Effector memory CD4-positive, alpha-beta T cell (primary cell): ENCODE measurements around the gene IFNAR2.
"Not testable (repeated sequence)": the region's sequence is repeated elsewhere in the genome, so short reads cannot be mapped to it uniquely, and the experiment has no call there.

Experiments used
- DNase-seq, 3 donors: peaks; one replicate each; pipeline ENCODE4 v3.0.0-alpha.2; 2020
- H3K27ac ChIP-seq: 2 replicates; pipeline ENCODE4 v1.7.0; 2013; ENCODE audit warnings: mild to moderate bottlenecking, low read length, moderate library complexity; ENCODE audit not compliant: insufficient read depth, poor library complexity, severe bottlenecking
- H3K27me3 ChIP-seq: replicated peaks from 2 replicates; pipeline ENCODE4 v1.7.0; 2013; ENCODE audit warnings: mild to moderate bottlenecking, low read length; ENCODE audit not compliant: insufficient read depth, control insufficient read depth, poor library complexity, severe bottlenecking
- H3K36me3 ChIP-seq: 2 replicates; pipeline ENCODE4 v1.7.0; 2013; ENCODE audit warnings: mild to moderate bottlenecking, low read length, moderate library complexity; ENCODE audit not compliant: control insufficient read depth, insufficient read depth
- H3K4me1 ChIP-seq: 2 replicates; pipeline ENCODE4 v1.7.0; 2013; ENCODE audit warnings: low read length, mild to moderate bottlenecking; ENCODE audit not compliant: control insufficient read depth, insufficient read depth, poor library complexity, severe bottlenecking
- H3K4me3 ChIP-seq: 2 replicates; pipeline ENCODE4 v1.7.0; 2013; ENCODE audit warnings: low read length, low read depth, mild to moderate bottlenecking; ENCODE audit not compliant: insufficient read depth, poor library complexity, severe bottlenecking
- H3K9me3 ChIP-seq: 2 replicates; pipeline ENCODE4 v1.7.0; 2013; ENCODE audit warnings: mild to moderate bottlenecking, low read length, moderate library complexity; ENCODE audit not compliant: control insufficient read depth

The IFNAR2 gene

DNA sequence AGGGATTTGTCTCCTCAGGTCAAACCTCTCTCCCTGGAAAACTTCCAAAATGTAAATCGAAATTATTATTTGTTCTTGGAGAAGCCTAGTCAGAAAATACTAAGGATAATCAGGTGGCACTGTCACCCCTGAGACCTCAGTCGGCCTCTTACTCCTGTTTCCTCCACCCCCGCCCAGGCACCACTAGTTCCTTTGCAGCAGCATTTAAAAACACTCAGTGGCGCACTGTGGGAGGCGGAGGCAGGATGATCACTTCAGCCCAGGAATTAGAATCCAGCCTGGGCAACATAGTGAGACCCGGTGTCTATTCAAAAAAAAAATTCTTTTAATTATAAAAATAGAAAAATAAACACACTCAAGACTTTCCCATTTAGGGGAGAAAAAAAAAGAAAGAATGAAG lies 18.0 kb upstream of the IFNAR2 start:
- no peak overlapping the region for H3K27ac ChIP-seq
- H3K27me3 ChIP-seq, result no peaks in the 10 kb centered on the region
- H3K9me3 ChIP-seq, result no peaks in the 10 kb centered on the region
- H3K36me3 ChIP-seq, result no peaks in the 10 kb centered on the region
- no peak for DNase-seq
- peaks cover 39% of the 10 kb centered on the region for H3K4me1 ChIP-seq
- H3K4me3 ChIP-seq, result peak overlapping the region; percentile 16

- H3K9me3 ChIP-seq, result no peaks in the 10 kb centered on the region
- no peak for DNase-seq
- peak overlapping the region; percentile 24 for H3K27ac ChIP-seq
- H3K36me3 ChIP-seq, result no peaks in the 10 kb centered on the region
- no peak overlapping the region for H3K4me3 ChIP-seq
- H3K4me1 ChIP-seq, result peaks cover 42% of the 10 kb centered on the region
- H3K27me3 ChIP-seq, result no peaks in the 10 kb centered on the region
Measured at GRCh38 chr21:33212159-33212851, 17.4 kb upstream of the IFNAR2 start.

- H3K27ac ChIP-seq, result no peak overlapping the region
- H3K9me3 ChIP-seq, result no peaks in the 10 kb centered on the region
- H3K4me3 ChIP-seq, result no peak overlapping the region
- H3K36me3 ChIP-seq, result no peaks in the 10 kb centered on the region
- DNase-seq, result no peak
- H3K27me3 ChIP-seq, result no peaks in the 10 kb centered on the region
- peaks cover 42% of the 10 kb centered on the region for H3K4me1 ChIP-seq
Measured at GRCh38 chr21:33214056-33214455, 15.7 kb upstream of the IFNAR2 start.

GRCh38 chr21:33217138-33217520 lies 12.6 kb upstream of the IFNAR2 start:
- peaks cover 31% of the 10 kb centered on the region for H3K4me1 ChIP-seq
- H3K36me3 ChIP-seq, result no peaks in the 10 kb centered on the region
- H3K9me3 ChIP-seq, result no peaks in the 10 kb centered on the region
- DNase-seq, result no peak
- H3K4me3 ChIP-seq, result no peak overlapping the region
- no peaks in the 10 kb centered on the region for H3K27me3 ChIP-seq
- H3K27ac ChIP-seq, result peak overlapping the region; percentile 7

GRCh38 chr21:33219300-33219699 lies 10.4 kb upstream of the IFNAR2 start:
- Histone ChIP-seq H3K27me3 (no peaks in the 10 kb centered on the region), H3K9me3 (no peaks in the 10 kb centered on the region), H3K4me1 (peaks cover 21% of the 10 kb centered on the region), H3K36me3 (no peaks in the 10 kb centered on the region), H3K4me3 (no peak overlapping the region), H3K27ac (no peak overlapping the region)
- DNase-seq, result no peak

GRCh38 chr21:33219954-33220353 lies 9.8 kb upstream of the IFNAR2 start:
- Histone ChIP-seq H3K27ac (no peak overlapping the region), H3K9me3 (no peaks in the 10 kb centered on the region), H3K27me3 (no peaks in the 10 kb centered on the region), H3K36me3 (no peaks in the 10 kb centered on the region), H3K4me1 (peaks cover 21% of the 10 kb centered on the region), H3K4me3 (no peak overlapping the region)
- no peak for DNase-seq

- not testable (repeated sequence) for H3K36me3 ChIP-seq, H3K27me3 ChIP-seq, H3K27ac ChIP-seq, DNase-seq, H3K4me3 ChIP-seq, H3K4me1 ChIP-seq, H3K9me3 ChIP-seq
Measured at GRCh38 chr21:33225376-33225775, 4.4 kb upstream of the IFNAR2 start.

GRCh38 chr21:33228455-33228854 lies 1.3 kb upstream of the IFNAR2 start:
- Histone ChIP-seq H3K9me3 (no peaks in the 10 kb centered on the region), H3K27ac (no peak overlapping the region), H3K4me3 (no peak overlapping the region), H3K27me3 (no peaks in the 10 kb centered on the region), H3K36me3 (no peaks in the 10 kb centered on the region), H3K4me1 (peaks cover 8% of the 10 kb centered on the region)
- DNase-seq, result no peak

GRCh38 chr21:33229099-33229783 lies 497 bp upstream of the IFNAR2 start:
- no peak for DNase-seq
- H3K4me1 ChIP-seq, result peaks cover 13% of the 10 kb centered on the region
- no peaks in the 10 kb centered on the region for H3K27me3 ChIP-seq
- peak overlapping the region; percentile 91 for H3K27ac ChIP-seq
- H3K9me3 ChIP-seq, result no peaks in the 10 kb centered on the region
- H3K36me3 ChIP-seq, result no peaks in the 10 kb centered on the region
- peak overlapping the region; percentile 98 for H3K4me3 ChIP-seq

DNA sequence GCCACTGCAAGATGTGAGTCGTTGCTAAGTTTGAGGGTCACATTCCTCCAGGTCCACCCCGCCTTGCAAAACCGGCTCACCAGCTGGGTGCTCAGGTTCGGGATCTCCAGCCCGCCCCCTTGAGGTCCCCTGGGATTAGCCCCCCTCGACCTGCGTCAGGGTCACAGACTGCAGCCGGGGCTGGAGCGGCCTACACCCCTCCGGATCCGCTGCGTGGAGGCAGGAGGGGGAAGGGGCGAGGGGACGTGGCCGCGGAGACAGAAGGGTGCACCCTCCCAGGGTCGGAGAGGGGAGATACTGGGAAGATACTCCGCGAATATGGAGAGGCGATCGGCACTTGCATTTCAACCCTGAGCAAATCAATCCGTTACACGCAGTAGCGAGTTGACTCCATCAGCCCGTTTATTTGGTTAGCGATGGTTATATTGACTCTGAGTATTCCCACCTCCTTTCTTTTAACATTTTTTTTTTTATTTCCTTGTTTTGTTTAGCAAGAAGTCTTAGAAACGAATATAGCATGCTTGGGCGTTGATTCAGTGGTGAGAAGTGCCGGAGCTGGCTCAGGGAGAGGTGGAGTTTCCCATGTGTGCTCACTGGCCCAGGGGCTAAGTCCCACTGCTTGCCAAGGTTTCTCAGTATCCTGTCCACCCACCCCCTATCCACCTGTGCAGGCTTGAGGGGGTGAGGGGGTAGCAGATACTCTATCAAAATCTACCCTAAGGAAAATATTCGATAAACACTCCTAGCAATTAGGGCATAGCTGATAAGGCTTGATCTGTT lies 997 bp downstream of the IFNAR2 start:
- peak in 2 of 3 donors; percentile 29 to 46 for DNase-seq
- H3K27ac ChIP-seq, result peak overlapping the region; percentile 91
- no peaks in the 10 kb centered on the region for H3K36me3 ChIP-seq
- H3K4me3 ChIP-seq, result peak overlapping the region; percentile 98
- H3K27me3 ChIP-seq, result no peaks in the 10 kb centered on the region
- no peaks in the 10 kb centered on the region for H3K9me3 ChIP-seq
- peaks cover 16% of the 10 kb centered on the region for H3K4me1 ChIP-seq
